K562 (cell line): ENCODE results near the gene PLEKHH3. TPM values are rescaled to one million over a fixed set of nuclear protein-coding genes. Genes with fewer than 3 reads are reported as not detected.

Experiments
- CC2D1A ChIP-seq: fragments of 450-650 bp; IDR thresholded peaks from 2 replicates; pipeline ENCODE4 v1.6.1; 2017; ENCODE audit warnings: mild to moderate bottlenecking
- E2F1 ChIP-seq: sonication (generic); formaldehyde crosslinking; IDR thresholded peaks from 2 replicates; pipeline ENCODE4 v1.8.1; 2023; ENCODE audit warnings: mild to moderate bottlenecking, missing genetic modification reagents, moderate library complexity
- HDAC2 ChIP-seq: fragments of 450-650 bp; IDR thresholded peaks from 2 replicates; pipeline ENCODE4 v1.6.1; 2016; ENCODE audit warnings: mild to moderate bottlenecking
- HNRNPUL1 ChIP-seq: fragments of 200-400 bp; formaldehyde crosslinking; IDR thresholded peaks from 2 replicates; pipeline ENCODE4 v1.6.1; 2017; ENCODE audit warnings: low read length
- ILF3 ChIP-seq: fragments of 450-650 bp; IDR thresholded peaks from 2 replicates; pipeline ENCODE4 v1.6.1; 2018; ENCODE audit warnings: antibody characterized with exemption, mild to moderate bottlenecking, moderate library complexity, borderline replicate concordance
- JUND ChIP-seq, 2 experiments: IDR thresholded peaks; 2 replicates in 1 of 2; 3 replicates in 1 of 2; pipeline ENCODE4 v1.6.1; 2011; ENCODE audit warnings: borderline replicate concordance in 2 of 2, low read depth in 2 of 2, low read length in 2 of 2, improper control_type of control experiment in 1 of 2, missing biosample characterization in 1 of 2, missing genetic modification characterization in 1 of 2, missing genetic modification reagents in 1 of 2
- KAT8 ChIP-seq: fragments of 450-650 bp; IDR thresholded peaks from 2 replicates; pipeline ENCODE4 v1.6.1; 2016; ENCODE audit warnings: low read depth, mild to moderate bottlenecking
- MAZ ChIP-seq, 2 experiments: fragments of 450-650 bp in 1 of 2; sonication (generic) in 1 of 2; formaldehyde crosslinking; IDR thresholded peaks in 1 of 2; conservative IDR thresholded peaks in 1 of 2; 2 replicates each; pipeline versions ENCODE4 v1.4.0 to v1.5.0; 2020; ENCODE audit warnings: mild to moderate bottlenecking in 1 of 2, missing genetic modification reagents in 1 of 2
- NCOA6 ChIP-seq: fragments of 450-650 bp; IDR thresholded peaks from 2 replicates; pipeline ENCODE4 v1.6.1; 2017; ENCODE audit warnings: mild to moderate bottlenecking
- SMARCE1 ChIP-seq: fragments of 450-650 bp; IDR thresholded peaks from 2 replicates; pipeline ENCODE4 v1.7.1; 2016; ENCODE audit warnings: mild to moderate bottlenecking
- USF1 ChIP-seq: sonication (generic); formaldehyde crosslinking; IDR thresholded peaks from 2 replicates; pipeline ENCODE4 v1.9.0; 2022; ENCODE audit warnings: mild to moderate bottlenecking, missing genetic modification reagents
- ZBTB2 ChIP-seq: fragments of 450-650 bp; IDR thresholded peaks from 2 replicates; pipeline ENCODE4 v1.6.1; 2016; ENCODE audit warnings: antibody characterized with exemption
- ZNF449 ChIP-seq: fragments of 250-450 bp; sonication (Bioruptor Pico); IDR thresholded peaks from 2 replicates; pipeline ENCODE4 v1.8.0; 2022; ENCODE audit warnings: moderate library complexity, mild to moderate bottlenecking, inconsistent platforms
- polyA plus RNA-seq, 8 experiments: library from polyadenylated mRNA; depleted of rRNA in 4 of 8; stranded (reverse) in 5 of 8; unstranded in 3 of 8; fragments of >200 nt; fragmentation: Nextera tagmentation in 2 of 8; fragmentation: Illumina TruSeq in 1 of 8; extraction: Ambion mirVana in 2 of 8; extraction: Trizol in 1 of 8; gene quantifications; 2 replicates each; pipeline versions ENCODE4 v1.2.1 to v1.2.3, GENCODE V29; 2011 to 2014; ENCODE audit warnings: inconsistent platforms in 1 of 8, missing spikeins in 1 of 8
- total RNA-seq, 7 experiments: library from RNA; depleted of rRNA in 6 of 7; stranded (reverse); fragments of >200 nt in 6 of 7; fragmentation: Illumina TruSeq in 2 of 7; extraction: Trizol in 2 of 7; gene quantifications; 2 replicates each; pipeline versions ENCODE4 v1.2.1 to v1.2.3, GENCODE V29; 2011 to 2021; ENCODE audit warnings: low replicate concordance in 1 of 7
- TF ChIP-seq, protein P1 (sequence below): fragments of 450-650 bp; IDR thresholded peaks from 2 replicates; pipeline ENCODE4 v1.7.1; 2018; ENCODE audit warnings: mild to moderate bottlenecking, low read depth; ENCODE audit not compliant: partially characterized antibody
- TF ChIP-seq, protein P2 (sequence below): fragments of 200-800 bp; sonication (Bioruptor generic); IDR thresholded peaks from 2 replicates; pipeline ENCODE4 v1.6.1; 2017; ENCODE audit warnings: missing genetic modification characterization, missing compliant biosample characterization
- TF ChIP-seq, protein P3 (sequence below), 2 experiments: fragments of 450-650 bp in 1 of 2; sonication (generic) in 1 of 2; formaldehyde crosslinking in 1 of 2; IDR thresholded peaks in 1 of 2; conservative IDR thresholded peaks in 1 of 2; 2 replicates each; pipeline versions ENCODE4 v1.6.1 to v1.8.1; 2016 to 2023; ENCODE audit warnings: mild to moderate bottlenecking in 2 of 2, moderate library complexity in 2 of 2, inconsistent platforms in 1 of 2, missing genetic modification reagents in 1 of 2

Gene PLEKHH3
- total and polyA plus RNA-seq, 9 of the 15 experiments (the other 6 are each of a cell fraction or from before 2014, with no cell fraction given) = 0.58 to 34.5 (median 5.0) TPM

DNA sequence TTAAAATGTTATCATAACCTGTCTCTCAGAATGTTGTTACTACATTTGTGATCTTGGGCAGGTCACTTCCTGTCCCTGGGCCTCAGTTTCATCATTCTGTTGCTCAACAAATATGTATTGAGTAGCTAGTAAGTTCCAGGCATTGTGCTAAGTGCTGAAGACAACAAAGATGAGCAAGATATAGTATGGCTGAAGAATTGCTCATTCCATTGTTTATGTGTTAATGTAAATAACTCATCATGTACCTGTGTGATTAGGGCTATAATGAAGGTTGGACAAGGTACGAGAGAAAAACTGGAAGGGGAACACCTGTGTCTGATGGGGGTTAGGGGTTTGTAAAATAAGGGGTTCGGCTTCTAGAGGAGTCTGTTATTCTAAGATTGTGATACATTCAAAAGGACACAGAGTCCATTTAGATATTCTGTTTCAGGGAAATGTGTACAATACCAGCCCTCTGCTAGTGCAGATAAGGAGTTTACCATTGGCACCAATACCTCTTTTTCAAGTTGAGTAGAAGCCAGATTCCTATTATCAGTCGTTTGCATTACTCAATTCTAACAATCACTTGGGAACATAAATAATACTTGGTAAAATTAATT lies 47.3 kb downstream of the PLEKHH3 start (continued):
- TF ChIP-seq, protein P1, sequence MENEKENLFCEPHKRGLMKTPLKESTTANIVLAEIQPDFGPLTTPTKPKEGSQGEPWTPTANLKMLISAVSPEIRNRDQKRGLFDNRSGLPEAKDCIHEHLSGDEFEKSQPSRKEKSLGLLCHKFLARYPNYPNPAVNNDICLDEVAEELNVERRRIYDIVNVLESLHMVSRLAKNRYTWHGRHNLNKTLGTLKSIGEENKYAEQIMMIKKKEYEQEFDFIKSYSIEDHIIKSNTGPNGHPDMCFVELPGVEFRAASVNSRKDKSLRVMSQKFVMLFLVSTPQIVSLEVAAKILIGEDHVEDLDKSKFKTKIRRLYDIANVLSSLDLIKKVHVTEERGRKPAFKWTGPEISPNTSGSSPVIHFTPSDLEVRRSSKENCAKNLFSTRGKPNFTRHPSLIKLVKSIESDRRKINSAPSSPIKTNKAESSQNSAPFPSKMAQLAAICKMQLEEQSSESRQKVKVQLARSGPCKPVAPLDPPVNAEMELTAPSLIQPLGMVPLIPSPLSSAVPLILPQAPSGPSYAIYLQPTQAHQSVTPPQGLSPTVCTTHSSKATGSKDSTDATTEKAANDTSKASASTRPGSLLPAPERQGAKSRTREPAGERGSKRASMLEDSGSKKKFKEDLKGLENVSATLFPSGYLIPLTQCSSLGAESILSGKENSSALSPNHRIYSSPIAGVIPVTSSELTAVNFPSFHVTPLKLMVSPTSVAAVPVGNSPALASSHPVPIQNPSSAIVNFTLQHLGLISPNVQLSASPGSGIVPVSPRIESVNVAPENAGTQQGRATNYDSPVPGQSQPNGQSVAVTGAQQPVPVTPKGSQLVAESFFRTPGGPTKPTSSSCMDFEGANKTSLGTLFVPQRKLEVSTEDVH = no peak
- TF ChIP-seq HDAC2 (no peak; the same call in 1 of the 2 replicates), ZNF449 (CRISPR knock-in tag) (no peak), USF1 (CRISPR knock-in tag) (no peak), SMARCE1 (peak; percentile 65), KAT8 (no peak), E2F1 (CRISPR knock-in tag) (no peak), ILF3 (no peak), CC2D1A (peak; percentile 60; the same call in 1 of the 2 replicates), ZBTB2 (0 out of 2 replicates have a peak, but pooled peaks have one; percentile 42), NCOA6 (no peak), JUND (IDR thresholded peaks at IDR 0.05; ENCODE audit: borderline replicate concordance, low read depth, low read length) (no peak), JUND (tag; IDR thresholded peaks at IDR 0.05; ENCODE audit: borderline replicate concordance, low read depth, low read length) (peak; percentile 10; the same call in 1 of the 3 replicates), HNRNPUL1 (no peak), MAZ (CRISPR knock-in tag; conservative IDR thresholded peaks at IDR 0.05 in 1 of 2, IDR thresholded peaks at IDR 0.05 in 1 of 2) (no peak)
- TF ChIP-seq, protein P2, sequence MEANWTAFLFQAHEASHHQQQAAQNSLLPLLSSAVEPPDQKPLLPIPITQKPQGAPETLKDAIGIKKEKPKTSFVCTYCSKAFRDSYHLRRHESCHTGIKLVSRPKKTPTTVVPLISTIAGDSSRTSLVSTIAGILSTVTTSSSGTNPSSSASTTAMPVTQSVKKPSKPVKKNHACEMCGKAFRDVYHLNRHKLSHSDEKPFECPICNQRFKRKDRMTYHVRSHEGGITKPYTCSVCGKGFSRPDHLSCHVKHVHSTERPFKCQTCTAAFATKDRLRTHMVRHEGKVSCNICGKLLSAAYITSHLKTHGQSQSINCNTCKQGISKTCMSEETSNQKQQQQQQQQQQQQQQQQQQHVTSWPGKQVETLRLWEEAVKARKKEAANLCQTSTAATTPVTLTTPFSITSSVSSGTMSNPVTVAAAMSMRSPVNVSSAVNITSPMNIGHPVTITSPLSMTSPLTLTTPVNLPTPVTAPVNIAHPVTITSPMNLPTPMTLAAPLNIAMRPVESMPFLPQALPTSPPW = no peak
- TF ChIP-seq, protein P3, sequence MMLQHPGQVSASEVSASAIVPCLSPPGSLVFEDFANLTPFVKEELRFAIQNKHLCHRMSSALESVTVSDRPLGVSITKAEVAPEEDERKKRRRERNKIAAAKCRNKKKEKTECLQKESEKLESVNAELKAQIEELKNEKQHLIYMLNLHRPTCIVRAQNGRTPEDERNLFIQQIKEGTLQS (IDR thresholded peaks at IDR 0.05) = peak; percentile 44; the same call in 1 of the 2 replicates
- TF ChIP-seq, protein P3 (CRISPR knock-in tag; conservative IDR thresholded peaks at IDR 0.05) = no peak
